Prostate gland (tissue), 2 donors: Measurements from ENCODE around the gene NMUR1.

Experiments used
- POLR2A ChIP-seq: fragments of 450-650 bp; IDR thresholded peaks from one replicate; pipeline ENCODE4 v1.6.1; 2016; ENCODE audit warnings: antibody characterized with exemption, mild to moderate bottlenecking
- POLR2AphosphoS5 ChIP-seq: sonication (generic); formaldehyde crosslinking; IDR thresholded peaks from one replicate; pipeline ENCODE4 v1.6.1; 2017; ENCODE audit warnings: antibody characterized with exemption
- TF ChIP-seq, protein P1 (sequence below), 4 experiments: fragments of 200-600 bp in 2 of 4; fragments of 450-650 bp in 2 of 4; sonication (generic) in 2 of 4; IDR thresholded peaks; 1 replicate in 3 of 4; 2 replicates in 1 of 4; pipeline ENCODE4 v1.5.1; 2016 to 2019; ENCODE audit warnings: antibody characterized with exemption in 4 of 4, mild to moderate bottlenecking in 2 of 4, moderate library complexity in 2 of 4

DNA sequence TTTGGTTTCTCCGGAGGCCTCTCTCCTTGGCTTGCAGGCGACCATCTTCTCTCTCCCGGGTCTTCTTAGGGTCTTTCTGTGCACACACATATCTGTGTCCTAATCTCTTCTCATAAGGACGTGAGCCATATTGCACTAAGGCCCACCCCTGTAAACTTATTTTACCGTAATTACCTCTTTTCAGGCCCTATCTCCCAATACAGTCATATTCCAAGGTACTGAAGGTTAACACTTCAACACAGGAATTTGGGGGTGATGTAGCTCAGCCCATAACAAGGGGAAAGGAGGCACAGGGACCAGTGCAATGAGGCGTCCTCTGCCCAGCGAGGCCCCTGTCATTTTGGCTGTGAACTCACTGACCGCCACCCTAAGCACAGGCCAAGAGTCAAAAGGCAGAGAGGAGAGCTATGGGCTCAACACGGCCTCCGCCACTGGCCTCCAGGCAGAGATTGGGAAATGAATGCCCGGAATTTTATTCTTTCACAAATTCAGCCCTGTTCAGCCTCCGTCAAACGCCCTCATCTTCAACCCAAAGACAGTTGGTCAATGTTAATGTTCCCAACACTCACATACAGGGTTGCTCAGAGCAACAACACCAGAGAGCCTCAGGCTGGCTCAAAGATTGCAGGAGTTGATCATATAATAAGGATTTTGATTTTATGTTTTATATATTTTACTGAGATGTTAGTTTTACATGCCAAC lies 15.9 kb upstream of the NMUR1 start:
- TF ChIP-seq, protein P1, sequence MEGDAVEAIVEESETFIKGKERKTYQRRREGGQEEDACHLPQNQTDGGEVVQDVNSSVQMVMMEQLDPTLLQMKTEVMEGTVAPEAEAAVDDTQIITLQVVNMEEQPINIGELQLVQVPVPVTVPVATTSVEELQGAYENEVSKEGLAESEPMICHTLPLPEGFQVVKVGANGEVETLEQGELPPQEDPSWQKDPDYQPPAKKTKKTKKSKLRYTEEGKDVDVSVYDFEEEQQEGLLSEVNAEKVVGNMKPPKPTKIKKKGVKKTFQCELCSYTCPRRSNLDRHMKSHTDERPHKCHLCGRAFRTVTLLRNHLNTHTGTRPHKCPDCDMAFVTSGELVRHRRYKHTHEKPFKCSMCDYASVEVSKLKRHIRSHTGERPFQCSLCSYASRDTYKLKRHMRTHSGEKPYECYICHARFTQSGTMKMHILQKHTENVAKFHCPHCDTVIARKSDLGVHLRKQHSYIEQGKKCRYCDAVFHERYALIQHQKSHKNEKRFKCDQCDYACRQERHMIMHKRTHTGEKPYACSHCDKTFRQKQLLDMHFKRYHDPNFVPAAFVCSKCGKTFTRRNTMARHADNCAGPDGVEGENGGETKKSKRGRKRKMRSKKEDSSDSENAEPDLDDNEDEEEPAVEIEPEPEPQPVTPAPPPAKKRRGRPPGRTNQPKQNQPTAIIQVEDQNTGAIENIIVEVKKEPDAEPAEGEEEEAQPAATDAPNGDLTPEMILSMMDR (IDR thresholded peaks at IDR 0.05) = no peak
- TF ChIP-seq POLR2AphosphoS5 (no peak), POLR2A (no peak)
